Panc1 (cell line): ENCODE measurements around the gene BAZ2B.

ENCODE experiments used
- POLR2AphosphoS5 ChIP-seq: IDR thresholded peaks from 2 replicates; pipeline ENCODE4 v1.6.1; 2012; ENCODE audit warnings: mild to moderate bottlenecking, low read depth, low read length, moderate library complexity
- SIN3A ChIP-seq: IDR thresholded peaks from 2 replicates; pipeline ENCODE4 v1.6.1; 2012; ENCODE audit warnings: low read depth, mild to moderate bottlenecking, low read length, moderate library complexity, borderline replicate concordance; ENCODE audit not compliant: insufficient read depth
- TF ChIP-seq, protein P1 (sequence below): fragments of 450-650 bp; IDR thresholded peaks from 2 replicates; pipeline ENCODE4 v1.5.1; 2017; ENCODE audit warnings: mild to moderate bottlenecking
- TF ChIP-seq, protein P2 (sequence below), 2 experiments: IDR thresholded peaks; 2 replicates each; pipeline ENCODE4 v1.6.1; 2011 to 2012; ENCODE audit warnings: low read depth in 2 of 2, control low read depth in 1 of 2, low read length in 1 of 2, mild to moderate bottlenecking in 1 of 2, moderate library complexity in 1 of 2; ENCODE audit not compliant: insufficient read depth in 1 of 2

DNA sequence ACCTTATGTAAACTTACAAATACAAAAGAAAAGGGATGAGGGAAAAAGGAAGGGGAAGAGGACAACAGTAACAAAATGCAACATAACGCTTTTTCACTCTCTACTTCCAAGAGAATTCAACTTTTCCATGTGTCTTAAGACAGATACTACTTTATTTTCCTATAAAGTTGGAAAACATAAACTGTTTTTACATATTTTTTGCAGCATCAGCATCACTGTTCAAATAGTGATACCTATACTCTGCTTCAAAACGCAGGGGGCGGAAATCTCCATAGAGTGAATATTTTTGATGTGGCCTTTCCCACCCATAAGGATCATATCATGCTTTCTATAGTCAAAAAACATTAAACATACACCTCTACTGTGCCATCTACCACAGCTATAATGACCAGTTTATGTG, 77.5 kb downstream of the BAZ2B start:
- TF ChIP-seq, protein P1, sequence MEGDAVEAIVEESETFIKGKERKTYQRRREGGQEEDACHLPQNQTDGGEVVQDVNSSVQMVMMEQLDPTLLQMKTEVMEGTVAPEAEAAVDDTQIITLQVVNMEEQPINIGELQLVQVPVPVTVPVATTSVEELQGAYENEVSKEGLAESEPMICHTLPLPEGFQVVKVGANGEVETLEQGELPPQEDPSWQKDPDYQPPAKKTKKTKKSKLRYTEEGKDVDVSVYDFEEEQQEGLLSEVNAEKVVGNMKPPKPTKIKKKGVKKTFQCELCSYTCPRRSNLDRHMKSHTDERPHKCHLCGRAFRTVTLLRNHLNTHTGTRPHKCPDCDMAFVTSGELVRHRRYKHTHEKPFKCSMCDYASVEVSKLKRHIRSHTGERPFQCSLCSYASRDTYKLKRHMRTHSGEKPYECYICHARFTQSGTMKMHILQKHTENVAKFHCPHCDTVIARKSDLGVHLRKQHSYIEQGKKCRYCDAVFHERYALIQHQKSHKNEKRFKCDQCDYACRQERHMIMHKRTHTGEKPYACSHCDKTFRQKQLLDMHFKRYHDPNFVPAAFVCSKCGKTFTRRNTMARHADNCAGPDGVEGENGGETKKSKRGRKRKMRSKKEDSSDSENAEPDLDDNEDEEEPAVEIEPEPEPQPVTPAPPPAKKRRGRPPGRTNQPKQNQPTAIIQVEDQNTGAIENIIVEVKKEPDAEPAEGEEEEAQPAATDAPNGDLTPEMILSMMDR, result no peak
- TF ChIP-seq POLR2AphosphoS5 (no peak), SIN3A (no peak)
- TF ChIP-seq, protein P2, sequence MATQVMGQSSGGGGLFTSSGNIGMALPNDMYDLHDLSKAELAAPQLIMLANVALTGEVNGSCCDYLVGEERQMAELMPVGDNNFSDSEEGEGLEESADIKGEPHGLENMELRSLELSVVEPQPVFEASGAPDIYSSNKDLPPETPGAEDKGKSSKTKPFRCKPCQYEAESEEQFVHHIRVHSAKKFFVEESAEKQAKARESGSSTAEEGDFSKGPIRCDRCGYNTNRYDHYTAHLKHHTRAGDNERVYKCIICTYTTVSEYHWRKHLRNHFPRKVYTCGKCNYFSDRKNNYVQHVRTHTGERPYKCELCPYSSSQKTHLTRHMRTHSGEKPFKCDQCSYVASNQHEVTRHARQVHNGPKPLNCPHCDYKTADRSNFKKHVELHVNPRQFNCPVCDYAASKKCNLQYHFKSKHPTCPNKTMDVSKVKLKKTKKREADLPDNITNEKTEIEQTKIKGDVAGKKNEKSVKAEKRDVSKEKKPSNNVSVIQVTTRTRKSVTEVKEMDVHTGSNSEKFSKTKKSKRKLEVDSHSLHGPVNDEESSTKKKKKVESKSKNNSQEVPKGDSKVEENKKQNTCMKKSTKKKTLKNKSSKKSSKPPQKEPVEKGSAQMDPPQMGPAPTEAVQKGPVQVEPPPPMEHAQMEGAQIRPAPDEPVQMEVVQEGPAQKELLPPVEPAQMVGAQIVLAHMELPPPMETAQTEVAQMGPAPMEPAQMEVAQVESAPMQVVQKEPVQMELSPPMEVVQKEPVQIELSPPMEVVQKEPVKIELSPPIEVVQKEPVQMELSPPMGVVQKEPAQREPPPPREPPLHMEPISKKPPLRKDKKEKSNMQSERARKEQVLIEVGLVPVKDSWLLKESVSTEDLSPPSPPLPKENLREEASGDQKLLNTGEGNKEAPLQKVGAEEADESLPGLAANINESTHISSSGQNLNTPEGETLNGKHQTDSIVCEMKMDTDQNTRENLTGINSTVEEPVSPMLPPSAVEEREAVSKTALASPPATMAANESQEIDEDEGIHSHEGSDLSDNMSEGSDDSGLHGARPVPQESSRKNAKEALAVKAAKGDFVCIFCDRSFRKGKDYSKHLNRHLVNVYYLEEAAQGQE (IDR thresholded peaks at IDR 0.05; ENCODE audit: insufficient read depth in 1 of 2, low read depth in 2 of 2, low read length in 1 of 2), result no peak
